Body of pancreas (tissue), 4 donors: ENCODE measurements around the gene RBSN.

Experiments
- CTCF ChIP-seq, 7 experiments: fragments of 450-650 bp in 4 of 7; fragments of 200-600 bp in 3 of 7; sonication (generic) in 3 of 7; IDR thresholded peaks; one replicate each; pipeline ENCODE4 v1.5.1; 2016 to 2019; ENCODE audit warnings: antibody characterized with exemption in 7 of 7
- POLR2A ChIP-seq, 3 donors: fragments of 450-650 bp; IDR thresholded peaks; one replicate each; pipeline ENCODE4 v1.6.1; 2016; ENCODE audit warnings: antibody characterized with exemption in 3 of 3, mild to moderate bottlenecking in 2 of 3

- TF ChIP-seq CTCF (IDR thresholded peaks at IDR 0.05) (no peak), POLR2A (IDR thresholded peaks at IDR 0.05) (no peak)
Measured at GRCh38 chr3:15122398-15122797, 23.4 kb upstream of the RBSN start.
